IPS-NIHi11 (cell line): Measurements from ENCODE around the gene CEP89.
"Not testable (repeated sequence)": the region's sequence is repeated elsewhere in the genome, so short reads cannot be mapped to it uniquely, and the experiment has no call there.

ENCODE experiments used
- DNase-seq: peaks from one replicate; pipeline ENCODE4 v3.0.0; 2012; ENCODE audit warnings: mixed read lengths, low spot score

The CEP89 gene

GRCh38 chr19:32837531-32837930 lies 134.2 kb downstream of the CEP89 start:
- DNase-seq: no peak

DNA sequence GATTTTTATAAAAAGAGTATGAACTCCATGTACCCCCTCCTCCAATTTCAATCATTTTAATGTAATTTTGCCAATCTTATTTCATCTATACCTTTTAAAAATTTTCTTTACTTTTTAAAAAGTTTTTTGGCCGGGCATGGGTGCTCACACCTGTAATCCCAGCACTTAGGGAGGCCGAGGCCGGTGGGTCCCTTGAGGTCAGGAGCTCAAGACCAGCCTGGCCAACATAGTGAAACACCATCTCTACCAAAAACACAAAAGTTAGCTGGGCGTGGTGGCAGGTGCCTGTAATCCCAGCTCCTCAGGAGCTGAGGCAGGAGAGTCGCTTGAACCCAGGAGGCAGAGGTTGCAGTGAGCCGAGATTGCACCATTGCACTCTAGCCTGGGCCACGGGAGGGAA lies 138.4 kb downstream of the CEP89 start:
- not testable (repeated sequence) for DNase-seq

GRCh38 chr19:32832825-32833224 lies 138.9 kb downstream of the CEP89 start:
- not testable (repeated sequence) for DNase-seq

DNA sequence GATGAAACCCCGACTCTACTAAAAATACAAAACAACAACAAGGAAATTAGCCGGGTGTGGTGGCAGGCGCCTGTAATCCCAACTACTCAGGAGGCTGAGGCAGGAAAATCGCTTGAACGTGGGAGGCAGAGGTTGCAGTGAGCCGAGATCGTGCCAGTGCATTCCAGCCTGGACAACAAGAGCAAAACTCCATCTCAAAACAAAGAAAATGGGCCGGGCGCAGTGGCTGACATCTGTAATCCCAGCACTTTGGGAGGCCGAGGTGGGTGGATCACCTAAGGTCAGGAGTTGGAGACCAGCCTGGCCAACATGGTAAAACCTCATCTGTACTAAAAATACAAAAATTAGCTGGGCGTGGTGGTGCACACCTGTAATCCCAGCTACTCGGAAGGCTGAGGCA lies 139.7 kb downstream of the CEP89 start:
- DNase-seq: not testable (repeated sequence)

- DNase-seq: no peak
These were observed 140.1 kb downstream of the CEP89 start for GRCh38 chr19:32831611-32832010.

- DNase-seq: no peak
These were observed 141.3 kb downstream of the CEP89 start for GRCh38 chr19:32830231-32831014.

GRCh38 chr19:32829345-32829896 lies 142.3 kb downstream of the CEP89 start:
- no peak for DNase-seq

DNA sequence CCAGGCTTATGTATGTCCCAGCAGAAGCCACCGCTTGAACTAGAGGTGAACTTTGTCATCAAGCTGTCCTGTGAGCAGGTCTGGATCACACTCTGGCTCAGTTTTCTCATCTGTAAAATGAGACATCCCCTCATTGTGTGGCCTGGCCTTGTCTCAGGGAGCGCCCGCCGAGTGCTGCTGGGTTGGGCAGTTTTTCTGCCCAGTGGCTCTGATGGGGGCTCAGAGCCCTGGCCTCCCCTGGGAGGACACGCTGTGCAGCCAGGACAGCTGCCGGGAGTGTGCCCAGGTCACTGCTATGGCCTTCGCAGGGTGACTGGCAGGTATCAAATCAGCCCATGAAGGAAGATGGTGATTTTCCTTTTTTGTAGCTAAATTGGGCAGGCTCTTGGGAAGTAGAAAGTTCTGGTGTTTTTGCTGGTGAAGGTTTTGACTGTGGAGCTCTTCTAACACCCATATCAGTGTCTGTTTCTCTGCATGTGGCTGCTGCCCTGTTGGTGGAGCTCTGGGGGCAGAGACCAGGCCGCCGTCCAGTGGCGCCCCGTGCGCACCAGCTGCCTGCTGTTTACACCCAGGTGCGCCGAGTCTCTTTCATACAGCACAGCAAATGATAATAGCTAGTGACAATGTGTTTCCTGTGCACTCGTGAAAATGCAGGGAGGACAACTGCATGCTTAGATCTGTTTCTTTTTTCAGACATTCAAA lies 143.0 kb downstream of the CEP89 start:
- no peak for DNase-seq

GRCh38 chr19:32828139-32828538 lies 143.6 kb downstream of the CEP89 start:
- DNase-seq: no peak
